IMR-90 (cell line): Measurements from ENCODE around the gene PKD1L1. TPM values are rescaled to one million over a fixed set of nuclear protein-coding genes. Genes with fewer than 3 reads are reported as not detected.

Source experiments
- ATAC-seq: fragments of 200-7000 bp; cut with Tn5 transposase; 2 replicates; pipeline ENCODE4 v1.9.1; 2020; ENCODE audit warnings: low read depth, mild to moderate bottlenecking, moderate library complexity
- BruUV-seq: library from RNA; stranded (reverse); fragments of 400-500 nt; replicated peaks from 2 replicates; lab custom pipeline; 2021; lab: Mats Ljungman, UMichigan
- CTCF ChIA-PET: fragments of 300-600 bp; formaldehyde crosslinking; extraction: SDS; loops from one replicate; lab custom pipeline; 2021; ENCODE audit warnings: antibody characterized with exemption; lab: Yijun Ruan, JAX
- POLR2A ChIA-PET: fragments of 300-600 bp; sonication (Branson Sonifier 250); formaldehyde crosslinking; loops from one replicate; lab custom pipeline; 2022; ENCODE audit warnings: antibody characterized with exemption; ENCODE audit not compliant: unreplicated experiment; lab: Charles Lee
- DNase-seq: peaks from one replicate; pipeline ENCODE4 v3.0.0; 2013
- H2AFZ ChIP-seq: replicated peaks from 2 replicates; pipeline ENCODE3; 2013; ENCODE audit warnings: low read length, mild to moderate bottlenecking; ENCODE audit not compliant: poor library complexity
- H2AK5ac ChIP-seq: 2 replicates; pipeline ENCODE4 v1.6.1; 2013; ENCODE audit warnings: low read depth, low read length, inconsistent platforms
- H2AK9ac ChIP-seq: replicated peaks from 2 replicates; pipeline ENCODE3; 2013; ENCODE audit warnings: mild to moderate bottlenecking, low read depth, low read length, moderate library complexity; ENCODE audit not compliant: poor library complexity
- H2BK120ac ChIP-seq: 2 replicates; pipeline ENCODE4 v1.6.1; 2013; ENCODE audit warnings: low read depth, low read length, inconsistent platforms
- H2BK15ac ChIP-seq: 3 replicates; pipeline ENCODE4 v1.6.1; 2013; ENCODE audit warnings: low read depth, low read length, inconsistent platforms
- H2BK20ac ChIP-seq: 2 replicates; pipeline ENCODE4 v1.6.1; 2013; ENCODE audit warnings: low read depth, mild to moderate bottlenecking, inconsistent platforms, low read length, moderate library complexity
- H2BK5ac ChIP-seq: 2 replicates; pipeline ENCODE4 v1.6.1; 2013; ENCODE audit warnings: mild to moderate bottlenecking, low read depth, low read length, inconsistent platforms; ENCODE audit not compliant: poor library complexity, severe bottlenecking
- H3K14ac ChIP-seq: replicated peaks from 2 replicates; pipeline ENCODE4 v1.6.1; 2013; ENCODE audit warnings: low read depth, low read length, inconsistent platforms
- H3K18ac ChIP-seq: 2 replicates; pipeline ENCODE4 v1.6.1; 2013; ENCODE audit warnings: low read depth, low read length, control low read depth
- H3K23ac ChIP-seq: 2 replicates; pipeline ENCODE4 v1.6.1; 2013; ENCODE audit warnings: low read depth, low read length, inconsistent platforms
- H3K27ac ChIP-seq: 2 replicates; pipeline ENCODE4 v1.5.1; 2013; ENCODE audit warnings: mild to moderate bottlenecking, control low read depth, low read length; ENCODE audit not compliant: insufficient read depth
- H3K27me3 ChIP-seq: 2 replicates; pipeline ENCODE4 v1.6.1; 2013; ENCODE audit warnings: low read length; ENCODE audit not compliant: control insufficient read depth, insufficient read depth
- H3K36me3 ChIP-seq: 2 replicates; pipeline ENCODE4 v1.6.1; 2013; ENCODE audit warnings: low read length, mixed read lengths; ENCODE audit not compliant: control insufficient read depth, insufficient read depth
- H3K4ac ChIP-seq: 2 replicates; pipeline ENCODE4 v1.6.1; 2013; ENCODE audit warnings: low read depth, low read length, inconsistent platforms
- H3K4me1 ChIP-seq: 2 replicates; pipeline ENCODE4 v1.6.1; 2013; ENCODE audit warnings: low read length, mixed read lengths; ENCODE audit not compliant: control insufficient read depth, insufficient read depth
- H3K4me2 ChIP-seq: 2 replicates; pipeline ENCODE4 v1.6.1; 2013; ENCODE audit warnings: low read depth, mild to moderate bottlenecking, control low read depth, low read length, moderate library complexity
- H3K4me3 ChIP-seq: 2 replicates; pipeline ENCODE4 v1.5.1; 2013; ENCODE audit warnings: low read depth, mild to moderate bottlenecking, control low read depth, low read length, moderate library complexity; ENCODE audit not compliant: insufficient read depth
- H3K56ac ChIP-seq: 2 replicates; pipeline ENCODE4 v1.6.1; 2013; ENCODE audit warnings: low read length, inconsistent platforms; ENCODE audit not compliant: insufficient read depth; ENCODE audit errors: extremely low read depth
- H3K79me1 ChIP-seq, 2 experiments: 2 replicates each; pipeline ENCODE4 v1.6.1; 2013; ENCODE audit warnings: low read length in 2 of 2, inconsistent platforms in 1 of 2, low read depth in 1 of 2
- H3K9ac ChIP-seq: 2 replicates; pipeline ENCODE4 v1.6.1; 2013; ENCODE audit warnings: low read depth, low read length, control low read depth
- H3K9me1 ChIP-seq: 2 replicates; pipeline ENCODE4 v1.6.1; 2013; ENCODE audit warnings: low read length, inconsistent platforms; ENCODE audit not compliant: insufficient read depth
- H3K9me3 ChIP-seq: 2 replicates; pipeline ENCODE4 v1.6.1; 2013; ENCODE audit warnings: low read length; ENCODE audit not compliant: control insufficient read depth, insufficient read depth
- H4K20me1 ChIP-seq: 2 replicates; pipeline ENCODE4 v1.6.1; 2013; ENCODE audit warnings: low read length, inconsistent platforms; ENCODE audit not compliant: insufficient read depth
- H4K5ac ChIP-seq: 2 replicates; pipeline ENCODE4 v1.6.1; 2013; ENCODE audit warnings: mild to moderate bottlenecking, low read depth, low read length, control low read depth
- H4K8ac ChIP-seq, 2 experiments: 2 replicates each; pipeline ENCODE4 v1.6.1; 2013; ENCODE audit warnings: low read depth in 2 of 2, low read length in 2 of 2, control low read depth in 1 of 2, inconsistent platforms in 1 of 2
- H4K91ac ChIP-seq: 2 replicates; pipeline ENCODE4 v1.6.1; 2013; ENCODE audit warnings: low read depth, low read length, inconsistent platforms; ENCODE audit not compliant: insufficient read depth
- CEBPB ChIP-seq: IDR thresholded peaks from 2 replicates; pipeline ENCODE4 v1.6.1; 2012; ENCODE audit warnings: low read depth, low read length, improper control_type of control experiment
- FOS ChIP-seq: fragments of 150-350 bp; IDR thresholded peaks from 2 replicates; pipeline ENCODE4 v1.6.1; 2016; ENCODE audit warnings: low read depth, low read length
- MAFK ChIP-seq: IDR thresholded peaks from 2 replicates; pipeline ENCODE4 v1.6.1; 2012; ENCODE audit warnings: low read depth, low read length, improper control_type of control experiment
- MAZ ChIP-seq: IDR thresholded peaks from 2 replicates; pipeline ENCODE4 v1.6.1; 2012; ENCODE audit warnings: low read depth, mild to moderate bottlenecking, low read length, improper control_type of control experiment, moderate library complexity, borderline replicate concordance
- NFE2L2 ChIP-seq: fragments of 150-350 bp; IDR thresholded peaks from 2 replicates; pipeline ENCODE4 v1.6.1; 2016; ENCODE audit warnings: low read depth, mild to moderate bottlenecking, low read length
- POLR2A ChIP-seq: IDR thresholded peaks from 2 replicates; pipeline ENCODE4 v1.6.1; 2012; ENCODE audit warnings: mild to moderate bottlenecking, low read depth, low read length
- RAD21 ChIP-seq: IDR thresholded peaks from 2 replicates; pipeline ENCODE4 v1.6.1; 2012; ENCODE audit warnings: low read length, improper control_type of control experiment
- RCOR1 ChIP-seq: IDR thresholded peaks from 2 replicates; pipeline ENCODE4 v1.6.1; 2012; ENCODE audit warnings: mild to moderate bottlenecking, low read length, improper control_type of control experiment; ENCODE audit not compliant: insufficient replicate concordance
- RFX5 ChIP-seq: IDR thresholded peaks from 2 replicates; pipeline ENCODE4 v1.8.0; 2012; ENCODE audit warnings: low read depth, mild to moderate bottlenecking, low read length, moderate library complexity
- SMC3 ChIP-seq: fragments of 150-350 bp; IDR thresholded peaks from 2 replicates; pipeline ENCODE4 v1.6.1; 2016; ENCODE audit warnings: low read depth, mild to moderate bottlenecking, antibody characterized with exemption, low read length, moderate library complexity
- WGBS, 2 experiments: methylation state at CpG; one replicate each; pipeline versions ENCODE4 v1.1.5 to v1.1.7; 2013; ENCODE audit warnings: missing lambda C conversion rate in 2 of 2; ENCODE audit not compliant: insufficient read length in 1 of 2; ENCODE audit errors: extremely low coverage in 2 of 2; 5-methylcytosine and 5-hydroxymethylcytosine counted together
- dilution Hi-C: fragments of 300-500 bp; cut with HindIII; formaldehyde crosslinking; loops from one replicate; pipeline ENCODE4 v1.14.3; 2018; ENCODE audit warnings: low sequenced_read_pairs; ENCODE audit not compliant: unreplicated experiment
- in situ Hi-C: fragments of 300-500 bp; cut with MboI; formaldehyde crosslinking; loops from 3 replicates; pipeline ENCODE4 v1.14.3; 2019; ENCODE audit warnings: low sequenced_read_pairs, inconsistent platforms, mixed read lengths
- intact Hi-C: fragments of 100-400 bp; cut with micrococcal nuclease; formaldehyde crosslinking; loops from 2 replicates; pipeline ENCODE4 v1.10.0; 2022
- polyA plus RNA-seq, 3 experiments: library from polyadenylated mRNA; depleted of rRNA; stranded (reverse); fragments of >200 nt; gene quantifications; 2 replicates each; pipeline ENCODE4 v1.2.3, GENCODE V29; 2012; ENCODE audit warnings: low replicate concordance in 1 of 3
- total RNA-seq: library from RNA; depleted of rRNA; stranded (reverse); fragments of >200 nt; gene quantifications from 2 replicates; pipeline ENCODE4 v1.2.3, GENCODE V29; 2012
- TF ChIP-seq, protein P1 (sequence below): fragments of 150-350 bp; IDR thresholded peaks from 2 replicates; pipeline ENCODE4 v1.6.1; 2016; ENCODE audit warnings: low read depth, mild to moderate bottlenecking, low read length, moderate library complexity, borderline replicate concordance
- TF ChIP-seq, protein P2 (sequence below): fragments of 150-350 bp; IDR thresholded peaks from 2 replicates; pipeline ENCODE4 v1.6.1; 2017; ENCODE audit warnings: mild to moderate bottlenecking, antibody characterized with exemption, low read length, low read depth
- TF ChIP-seq, protein P3 (sequence below): conservative IDR thresholded peaks from 2 replicates; pipeline ENCODE4 v1.5.1; 2012; ENCODE audit warnings: mild to moderate bottlenecking, low read depth, low read length, improper control_type of control experiment

PKD1L1 gene
- total and polyA plus RNA-seq, 2 of the 4 experiments (the other 2 are of a cell fraction): under 0.01 to 0.15 TPM

- no peak overlapping the region for H3K23ac ChIP-seq
- H3K9me3 ChIP-seq: no peaks in the 10 kb centered on the region
- ChIA-PET POLR2A (no interaction called here), CTCF (no interaction called here)
- no peak overlapping the region for H3K9ac ChIP-seq
- no peak overlapping the region for H2BK5ac ChIP-seq
- ATAC-seq: no peak
- H3K27me3 ChIP-seq: no peaks in the 10 kb centered on the region
- WGBS, 2 experiments: 66% methylated on average over 2 of the region's 7 CpGs; no CpG with 5 or more reads in 1 of the 2 experiments
- DNase-seq: no peak
- peak overlapping the region; percentile 27 to 42; a peak in 2 of 4 replicates for H4K8ac ChIP-seq
- no TSS peak for BruUV-seq
- H3K4me3 ChIP-seq: no peak overlapping the region
- H3K79me1 ChIP-seq: no peaks in the 10 kb centered on the region
- peak overlapping the region; percentile 85 for H3K4ac ChIP-seq
- dilution Hi-C loops (no loop called here), intact Hi-C loops (no loop called here), in situ Hi-C loops (no loop called here)
- H2BK20ac ChIP-seq: peak overlapping the region; percentile 89
- H2AK9ac ChIP-seq: no peak overlapping the region
- peaks cover 10% of the 10 kb centered on the region for H3K9me1 ChIP-seq
- peak overlapping the region; percentile 96; the same call in 1 of the 3 replicates for H2BK15ac ChIP-seq
- no peak overlapping the region for H2AFZ ChIP-seq
- H3K56ac ChIP-seq: no peak overlapping the region
- no peak overlapping the region for H3K4me2 ChIP-seq
- H3K4me1 ChIP-seq: peaks cover 12% of the 10 kb centered on the region
- H2AK5ac ChIP-seq: peak overlapping the region; percentile 82; the same call in 1 of the 2 replicates
- TF ChIP-seq NFE2L2 (no peak), FOS (no peak), MAFK (no peak), MAZ (no peak), RCOR1 (no peak), RAD21 (no peak), CEBPB (no peak), SMC3 (no peak), RFX5 (no peak), POLR2A (no peak)
- TF ChIP-seq, protein P1, sequence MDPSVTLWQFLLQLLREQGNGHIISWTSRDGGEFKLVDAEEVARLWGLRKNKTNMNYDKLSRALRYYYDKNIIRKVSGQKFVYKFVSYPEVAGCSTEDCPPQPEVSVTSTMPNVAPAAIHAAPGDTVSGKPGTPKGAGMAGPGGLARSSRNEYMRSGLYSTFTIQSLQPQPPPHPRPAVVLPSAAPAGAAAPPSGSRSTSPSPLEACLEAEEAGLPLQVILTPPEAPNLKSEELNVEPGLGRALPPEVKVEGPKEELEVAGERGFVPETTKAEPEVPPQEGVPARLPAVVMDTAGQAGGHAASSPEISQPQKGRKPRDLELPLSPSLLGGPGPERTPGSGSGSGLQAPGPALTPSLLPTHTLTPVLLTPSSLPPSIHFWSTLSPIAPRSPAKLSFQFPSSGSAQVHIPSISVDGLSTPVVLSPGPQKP: no peak
- TF ChIP-seq, protein P2, sequence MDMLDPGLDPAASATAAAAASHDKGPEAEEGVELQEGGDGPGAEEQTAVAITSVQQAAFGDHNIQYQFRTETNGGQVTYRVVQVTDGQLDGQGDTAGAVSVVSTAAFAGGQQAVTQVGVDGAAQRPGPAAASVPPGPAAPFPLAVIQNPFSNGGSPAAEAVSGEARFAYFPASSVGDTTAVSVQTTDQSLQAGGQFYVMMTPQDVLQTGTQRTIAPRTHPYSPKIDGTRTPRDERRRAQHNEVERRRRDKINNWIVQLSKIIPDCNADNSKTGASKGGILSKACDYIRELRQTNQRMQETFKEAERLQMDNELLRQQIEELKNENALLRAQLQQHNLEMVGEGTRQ: no peak
- TF ChIP-seq, protein P3, sequence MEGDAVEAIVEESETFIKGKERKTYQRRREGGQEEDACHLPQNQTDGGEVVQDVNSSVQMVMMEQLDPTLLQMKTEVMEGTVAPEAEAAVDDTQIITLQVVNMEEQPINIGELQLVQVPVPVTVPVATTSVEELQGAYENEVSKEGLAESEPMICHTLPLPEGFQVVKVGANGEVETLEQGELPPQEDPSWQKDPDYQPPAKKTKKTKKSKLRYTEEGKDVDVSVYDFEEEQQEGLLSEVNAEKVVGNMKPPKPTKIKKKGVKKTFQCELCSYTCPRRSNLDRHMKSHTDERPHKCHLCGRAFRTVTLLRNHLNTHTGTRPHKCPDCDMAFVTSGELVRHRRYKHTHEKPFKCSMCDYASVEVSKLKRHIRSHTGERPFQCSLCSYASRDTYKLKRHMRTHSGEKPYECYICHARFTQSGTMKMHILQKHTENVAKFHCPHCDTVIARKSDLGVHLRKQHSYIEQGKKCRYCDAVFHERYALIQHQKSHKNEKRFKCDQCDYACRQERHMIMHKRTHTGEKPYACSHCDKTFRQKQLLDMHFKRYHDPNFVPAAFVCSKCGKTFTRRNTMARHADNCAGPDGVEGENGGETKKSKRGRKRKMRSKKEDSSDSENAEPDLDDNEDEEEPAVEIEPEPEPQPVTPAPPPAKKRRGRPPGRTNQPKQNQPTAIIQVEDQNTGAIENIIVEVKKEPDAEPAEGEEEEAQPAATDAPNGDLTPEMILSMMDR: no peak
- H4K20me1 ChIP-seq: no peaks in the 10 kb centered on the region
- no peak overlapping the region for H3K27ac ChIP-seq
- H2BK120ac ChIP-seq: peak overlapping the region; percentile 99
- no peak overlapping the region for H3K18ac ChIP-seq
- peak overlapping the region; percentile 55 for H4K91ac ChIP-seq
- no peaks in the 10 kb centered on the region for H3K36me3 ChIP-seq
- H3K14ac ChIP-seq: peak overlapping the region; percentile 63; the same call in 1 of the 2 replicates
- no peak overlapping the region; the same call in 1 of the 2 replicates for H4K5ac ChIP-seq
Measured at GRCh38 chr7:47766126-47766525, 182.1 kb downstream of the PKD1L1 start.
